HL-60 (cell line): ENCODE results near the gene TRAF7.
"Not testable (repeated sequence)": the region's sequence is repeated elsewhere in the genome, so short reads cannot be mapped to it uniquely, and the experiment has no call there.

ENCODE experiments used
- GABPA ChIP-seq: IDR thresholded peaks from 2 replicates; pipeline ENCODE4 v1.6.1; 2012; ENCODE audit warnings: low read depth
- TF ChIP-seq, protein P1 (sequence below): IDR thresholded peaks from one replicate; pipeline ENCODE4 v1.5.1; 2011; ENCODE audit warnings: low read length, control low read depth, inconsistent platforms; ENCODE audit not compliant: insufficient read depth

DNA sequence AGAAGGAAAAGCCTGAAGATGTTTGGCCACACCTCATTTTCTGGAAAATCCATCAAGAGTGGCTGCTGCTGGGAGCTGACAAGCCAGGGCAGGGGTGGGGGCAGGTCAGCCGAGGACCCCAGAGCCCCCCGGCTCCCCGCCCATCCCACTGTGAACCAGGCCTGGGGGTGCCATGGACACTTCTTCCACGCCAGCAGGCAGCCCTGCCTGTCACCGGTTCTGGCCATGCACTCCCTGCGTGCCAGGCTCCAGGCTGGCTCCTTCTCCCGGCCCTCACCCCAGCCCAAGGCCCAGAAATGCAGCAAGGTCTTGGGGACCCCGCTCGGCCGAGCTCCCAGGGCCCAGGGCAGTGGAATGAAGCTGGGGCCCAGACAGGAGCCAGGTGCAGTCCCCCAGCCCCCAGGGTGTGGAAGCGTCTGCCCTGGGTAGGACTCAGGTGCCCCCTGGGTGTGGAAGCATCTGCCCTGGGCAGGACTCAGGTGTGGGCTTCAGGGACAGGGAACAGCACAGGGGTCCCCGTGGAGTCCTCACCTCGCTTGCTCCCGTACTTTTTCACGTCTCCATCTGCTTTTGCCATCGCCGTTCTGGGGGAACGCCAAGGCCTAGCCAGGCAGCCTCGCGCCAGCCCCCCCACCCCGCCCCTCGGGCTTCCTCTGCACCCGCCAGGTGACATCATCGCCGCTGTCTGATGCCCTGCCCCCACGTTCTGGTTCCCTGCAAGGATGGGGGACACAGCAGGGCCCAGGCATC is 32.5 kb upstream of the TRAF7 start:
- TF ChIP-seq, protein P1, sequence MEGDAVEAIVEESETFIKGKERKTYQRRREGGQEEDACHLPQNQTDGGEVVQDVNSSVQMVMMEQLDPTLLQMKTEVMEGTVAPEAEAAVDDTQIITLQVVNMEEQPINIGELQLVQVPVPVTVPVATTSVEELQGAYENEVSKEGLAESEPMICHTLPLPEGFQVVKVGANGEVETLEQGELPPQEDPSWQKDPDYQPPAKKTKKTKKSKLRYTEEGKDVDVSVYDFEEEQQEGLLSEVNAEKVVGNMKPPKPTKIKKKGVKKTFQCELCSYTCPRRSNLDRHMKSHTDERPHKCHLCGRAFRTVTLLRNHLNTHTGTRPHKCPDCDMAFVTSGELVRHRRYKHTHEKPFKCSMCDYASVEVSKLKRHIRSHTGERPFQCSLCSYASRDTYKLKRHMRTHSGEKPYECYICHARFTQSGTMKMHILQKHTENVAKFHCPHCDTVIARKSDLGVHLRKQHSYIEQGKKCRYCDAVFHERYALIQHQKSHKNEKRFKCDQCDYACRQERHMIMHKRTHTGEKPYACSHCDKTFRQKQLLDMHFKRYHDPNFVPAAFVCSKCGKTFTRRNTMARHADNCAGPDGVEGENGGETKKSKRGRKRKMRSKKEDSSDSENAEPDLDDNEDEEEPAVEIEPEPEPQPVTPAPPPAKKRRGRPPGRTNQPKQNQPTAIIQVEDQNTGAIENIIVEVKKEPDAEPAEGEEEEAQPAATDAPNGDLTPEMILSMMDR, result not testable (repeated sequence)
- TF ChIP-seq GABPA, result not testable (repeated sequence)
